HEK293T (cell line): ENCODE data around the gene GLYATL2.

Experiments
- BHLHE40 ChIP-seq: fragments of 450-650 bp; IDR thresholded peaks from 2 replicates; pipeline ENCODE4 v1.6.1; 2016; ENCODE audit warnings: mild to moderate bottlenecking, moderate library complexity, borderline replicate concordance
- CTBP1 ChIP-seq: fragments of 450-650 bp; IDR thresholded peaks from 2 replicates; pipeline ENCODE4 v1.6.1; 2016; ENCODE audit warnings: borderline replicate concordance
- FOXA1 ChIP-seq: fragments of 450-650 bp; IDR thresholded peaks from 2 replicates; pipeline ENCODE4 v1.6.1; 2016; ENCODE audit warnings: mild to moderate bottlenecking
- HDGF ChIP-seq: fragments of 450-650 bp; IDR thresholded peaks from 2 replicates; pipeline ENCODE4 v1.6.1; 2017; ENCODE audit warnings: antibody characterized with exemption, borderline replicate concordance
- L3MBTL2 ChIP-seq: fragments of 450-650 bp; conservative IDR thresholded peaks from 2 replicates; pipeline ENCODE4 v1.6.1; 2016; ENCODE audit warnings: mild to moderate bottlenecking
- LEF1 ChIP-seq: fragments of 450-650 bp; IDR thresholded peaks from 2 replicates; pipeline ENCODE4 v1.6.1; 2017; ENCODE audit warnings: mild to moderate bottlenecking, borderline replicate concordance
- SP1 ChIP-seq: fragments of 450-650 bp; IDR thresholded peaks from 2 replicates; pipeline ENCODE4 v1.6.1; 2017
- SUZ12 ChIP-seq: fragments of 450-650 bp; IDR thresholded peaks from 2 replicates; pipeline ENCODE4 v1.6.1; 2016; ENCODE audit warnings: mild to moderate bottlenecking
- ZNF384 ChIP-seq: fragments of 450-650 bp; IDR thresholded peaks from 2 replicates; pipeline ENCODE4 v1.6.1; 2016

DNA sequence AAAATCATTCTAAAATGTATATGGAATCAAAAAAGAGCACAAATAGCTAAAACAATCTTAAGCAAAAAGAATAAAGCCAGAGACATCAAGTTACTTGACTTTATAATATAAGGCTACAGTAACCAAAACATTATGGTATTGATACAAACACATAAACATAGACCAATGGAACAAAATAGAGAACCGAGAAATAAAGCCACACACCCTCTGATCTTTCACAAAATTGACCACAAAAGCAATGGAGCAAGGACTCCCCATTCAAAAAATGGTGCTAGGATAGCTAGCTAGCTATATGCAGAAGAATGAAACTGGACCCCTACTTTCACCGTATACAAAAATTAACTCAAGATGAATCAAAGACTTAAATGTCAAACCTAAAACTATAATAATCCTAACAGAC, 43.2 kb downstream of the GLYATL2 start:
- TF ChIP-seq L3MBTL2 (no peak), HDGF (no peak), FOXA1 (no peak), BHLHE40 (no peak), SP1 (no peak), LEF1 (no peak), ZNF384 (no peak), CTBP1 (no peak), SUZ12 (no peak)
